ENCODE data around the gene MEIS1.

MEIS1 gene

GRCh38 chr2:66526180-66526579 lies 91.3 kb downstream of the MEIS1 start:
- no peak for DNase-seq (ENCODE audit: extremely low read depth, low read depth)

GRCh38 chr2:66528974-66529724 lies 94.2 kb downstream of the MEIS1 start:
- DNase-seq (ENCODE audit: extremely low read depth, low read depth): no peak
- H3K4me3 ChIP-seq (replicated peaks; ENCODE audit: low read depth, low read length): no peak overlapping the region
- no peak for TF ChIP-seq CTCF (IDR thresholded peaks at IDR 0.05; ENCODE audit: low read depth, low read length, missing control alignments)

More at GRCh38 chr2:66526180-66526579, 91.3 kb downstream of the MEIS1 start:
- no peak for TF ChIP-seq CTCF (IDR thresholded peaks at IDR 0.05; ENCODE audit: low read depth, low read length, missing control alignments)
- no peak overlapping the region for H3K4me3 ChIP-seq (replicated peaks; ENCODE audit: low read depth, low read length)

GRCh38 chr2:66530651-66531050 lies 95.7 kb downstream of the MEIS1 start:
- TF ChIP-seq CTCF (IDR thresholded peaks at IDR 0.05; ENCODE audit: low read depth, low read length, missing control alignments): no peak
- no peak for DNase-seq (ENCODE audit: extremely low read depth, low read depth)
- H3K4me3 ChIP-seq (replicated peaks; ENCODE audit: low read depth, low read length): no peak overlapping the region

- DNase-seq (ENCODE audit: extremely low read depth, low read depth): no peak
- TF ChIP-seq CTCF (IDR thresholded peaks at IDR 0.05; ENCODE audit: low read depth, low read length, missing control alignments): no peak
Measured at GRCh38 chr2:66531155-66531554, 96.2 kb downstream of the MEIS1 start.

GRCh38 chr2:66531567-66531966 lies 96.6 kb downstream of the MEIS1 start:
- TF ChIP-seq CTCF (IDR thresholded peaks at IDR 0.05; ENCODE audit: low read depth, low read length, missing control alignments): no peak
- H3K4me3 ChIP-seq (replicated peaks; ENCODE audit: low read depth, low read length): no peak overlapping the region
- DNase-seq (ENCODE audit: extremely low read depth, low read depth): no peak

More at GRCh38 chr2:66531155-66531554, 96.2 kb downstream of the MEIS1 start:
- H3K4me3 ChIP-seq (replicated peaks; ENCODE audit: low read depth, low read length): no peak overlapping the region

- no peak for TF ChIP-seq CTCF (IDR thresholded peaks at IDR 0.05; ENCODE audit: low read depth, low read length, missing control alignments)
Measured at GRCh38 chr2:66532972-66533868, 98.3 kb downstream of the MEIS1 start.

More at GRCh38 chr2:66532972-66533868, 98.3 kb downstream of the MEIS1 start:
- DNase-seq (ENCODE audit: extremely low read depth, low read depth): no peak
- no peak overlapping the region for H3K4me3 ChIP-seq (replicated peaks; ENCODE audit: low read depth, low read length)
